Esophagus (tissue), 2 donors: Measurements from ENCODE around the gene TTYH3. TPM values are rescaled to one million over a fixed set of nuclear protein-coding genes. Genes with fewer than 3 reads are reported as not detected.

Experiments used
- H3K27ac ChIP-seq, 2 donors: one replicate each; pipeline ENCODE4 v1.5.1; 2013; ENCODE audit warnings: low read depth in 2 of 2, mild to moderate bottlenecking in 2 of 2, inconsistent platforms in 1 of 2, low read length in 1 of 2, moderate library complexity in 1 of 2
- H3K27me3 ChIP-seq, 2 donors: one replicate each; pipeline ENCODE4 v1.6.1; 2013; ENCODE audit warnings: low read length in 2 of 2, control low read depth in 1 of 2, mild to moderate bottlenecking in 1 of 2; ENCODE audit not compliant: insufficient read depth in 2 of 2, control insufficient read depth in 1 of 2
- H3K36me3 ChIP-seq, 2 donors: one replicate each; pipeline ENCODE4 v1.6.1; 2013; ENCODE audit warnings: low read length in 1 of 2; ENCODE audit not compliant: control insufficient read depth in 2 of 2, insufficient read depth in 2 of 2
- H3K4me1 ChIP-seq, 2 donors: one replicate each; pipeline ENCODE4 v1.6.1; 2013; ENCODE audit warnings: low read length in 1 of 2; ENCODE audit not compliant: control insufficient read depth in 2 of 2, insufficient read depth in 2 of 2
- H3K4me3 ChIP-seq, 2 donors: one replicate each; pipeline ENCODE4 v1.5.1; 2013; ENCODE audit warnings: low read length in 2 of 2, mild to moderate bottlenecking in 2 of 2, low read depth in 1 of 2, moderate library complexity in 1 of 2
- H3K9me3 ChIP-seq, 2 donors: one replicate each; pipeline ENCODE4 v1.6.1; 2013; ENCODE audit warnings: mild to moderate bottlenecking in 2 of 2, low read depth in 1 of 2, low read length in 1 of 2, moderate library complexity in 1 of 2; ENCODE audit not compliant: control insufficient read depth in 2 of 2, insufficient read depth in 1 of 2
- WGBS, 2 donors: extraction: QIAGEN DNeasy Blood & Tissue Kit; methylation state at CpG; one replicate each; pipeline ENCODE4 v1.1.7; 2013; 5-methylcytosine and 5-hydroxymethylcytosine counted together
- polyA plus RNA-seq, 2 donors: library from polyadenylated mRNA; stranded (reverse); fragments of 200-250 nt; gene quantifications; one replicate each; pipeline ENCODE4 v1.2.3, GENCODE V29; 2013
- donor health status: healthy with polysubstance abuse.
- donor health status: Bipolar disorder and iron deficiency.

Gene TTYH3
- polyA plus RNA-seq, 2 donors: 3.5 to 3.8 TPM

DNA sequence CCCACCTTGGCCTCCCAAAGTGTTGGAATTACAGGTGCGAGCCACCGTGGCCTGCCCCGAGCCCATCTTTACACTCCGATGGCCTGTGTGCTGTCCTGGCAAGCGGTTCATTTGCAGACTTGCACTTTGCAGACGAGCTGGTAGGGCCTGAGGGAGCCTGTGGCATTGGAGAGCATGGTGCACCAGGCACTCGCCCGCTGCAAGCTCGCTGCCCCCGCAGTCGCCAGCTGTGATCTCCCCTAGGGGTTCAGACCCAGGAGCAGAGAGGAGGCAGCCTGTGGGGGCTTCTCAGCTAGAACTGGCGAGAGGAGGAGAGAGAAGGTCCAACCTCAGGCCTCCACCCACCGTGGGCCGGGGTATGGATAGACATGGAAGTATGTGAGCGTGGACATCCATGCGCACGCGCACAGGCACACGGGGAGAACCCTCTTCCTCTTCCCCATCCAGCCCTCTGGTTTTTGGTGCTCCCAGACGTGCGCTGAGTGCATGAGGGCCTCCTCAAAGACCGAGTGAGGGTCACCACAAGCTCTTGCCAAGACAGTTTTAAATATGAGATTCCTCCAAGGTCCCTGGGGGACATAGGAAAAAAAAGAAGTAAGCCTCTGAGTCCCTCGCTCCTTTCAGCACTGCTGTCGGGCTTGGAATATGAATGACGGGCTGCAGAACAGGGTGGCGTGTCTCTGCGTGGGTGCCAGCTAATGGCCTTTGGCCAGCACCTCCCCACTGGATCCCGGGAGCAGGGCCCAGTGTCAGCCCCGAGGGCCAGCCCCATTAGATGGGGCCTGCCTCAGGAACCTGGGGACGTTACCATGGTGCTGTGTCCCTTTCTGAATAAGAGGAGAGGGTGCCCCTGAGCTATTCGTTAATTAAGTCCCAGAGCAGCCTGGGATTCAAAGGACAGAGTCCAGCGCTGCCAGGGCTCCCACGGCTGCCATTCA is 15.1 kb upstream of the TTYH3 start:
- Histone ChIP-seq H3K36me3 (no peaks in the 10 kb centered on the region), H3K27me3 (no peaks in the 10 kb centered on the region), H3K9me3 (no peaks in the 10 kb centered on the region), H3K27ac (no peak overlapping the region), H3K4me1 (peaks cover 0 to 21% of the 10 kb centered on the region in 2 donors), H3K4me3 (no peak overlapping the region)
- 69 to 71% methylated on average over 33 of the region's 33 CpGs for WGBS, 2 donors

DNA sequence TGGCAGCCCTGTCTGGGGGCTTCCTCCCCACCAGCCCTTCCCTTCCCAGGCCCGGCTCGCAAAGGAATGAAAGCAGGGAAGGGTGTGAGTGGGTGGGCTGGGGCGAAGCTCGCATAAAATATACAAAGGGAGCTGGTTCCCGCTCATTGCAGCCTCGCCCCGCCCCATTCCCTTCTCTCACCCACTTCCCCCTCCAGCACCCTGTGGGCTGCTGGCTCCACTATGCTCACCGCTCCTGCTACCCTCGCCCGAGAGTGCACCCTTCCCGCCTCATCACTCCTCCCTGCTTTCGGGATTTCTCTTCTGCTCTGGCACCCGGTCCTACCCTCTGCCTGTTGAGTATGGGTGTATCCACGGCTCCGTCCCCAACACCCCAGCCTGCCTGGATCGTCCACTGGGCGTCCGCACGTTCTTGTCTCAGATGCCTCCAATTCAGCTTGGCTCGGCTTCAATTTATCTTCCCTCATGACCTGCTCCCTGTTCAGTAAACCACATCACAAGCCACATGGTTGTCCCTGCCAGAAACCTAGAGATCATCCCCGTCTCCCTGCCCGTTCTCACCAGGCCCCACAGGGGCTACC is 14.4 kb upstream of the TTYH3 start:
- no peak overlapping the region for H3K27ac ChIP-seq
- no peaks in the 10 kb centered on the region for H3K36me3 ChIP-seq
- 32 to 41% methylated on average over 22 of the region's 22 CpGs for WGBS, 2 donors
- H3K9me3 ChIP-seq: no peaks in the 10 kb centered on the region
- no peak overlapping the region for H3K4me3 ChIP-seq
- no peaks in the 10 kb centered on the region for H3K27me3 ChIP-seq
- peaks cover 0 to 21% of the 10 kb centered on the region in 2 donors for H3K4me1 ChIP-seq

DNA sequence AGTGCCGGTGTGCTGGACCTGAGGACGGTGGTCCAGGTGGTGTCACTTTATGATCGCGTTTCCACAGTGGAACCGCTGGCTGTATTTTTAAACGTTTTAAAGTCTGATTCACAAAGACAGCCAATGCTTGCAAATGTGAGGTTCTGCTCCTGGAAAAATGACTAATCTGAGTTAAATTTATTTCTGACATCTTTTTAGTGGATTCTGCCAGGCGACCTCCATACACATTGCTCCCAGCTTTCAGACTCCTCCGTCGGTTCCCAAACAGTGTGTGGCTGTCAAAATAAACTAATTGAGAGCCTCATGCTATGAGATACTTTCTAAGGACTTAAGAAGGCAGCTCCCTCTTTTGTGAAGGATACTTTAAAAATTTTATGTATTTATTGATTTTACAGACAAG is 12.7 kb upstream of the TTYH3 start:
- no peaks in the 10 kb centered on the region for H3K36me3 ChIP-seq
- H3K4me1 ChIP-seq: peaks cover 0 to 16% of the 10 kb centered on the region in 2 donors
- H3K9me3 ChIP-seq: no peaks in the 10 kb centered on the region
- H3K27ac ChIP-seq: no peak overlapping the region
- 64 to 66% methylated on average over 9 of the region's 9 CpGs for WGBS, 2 donors
- H3K27me3 ChIP-seq: no peaks in the 10 kb centered on the region
- H3K4me3 ChIP-seq: no peak overlapping the region

DNA sequence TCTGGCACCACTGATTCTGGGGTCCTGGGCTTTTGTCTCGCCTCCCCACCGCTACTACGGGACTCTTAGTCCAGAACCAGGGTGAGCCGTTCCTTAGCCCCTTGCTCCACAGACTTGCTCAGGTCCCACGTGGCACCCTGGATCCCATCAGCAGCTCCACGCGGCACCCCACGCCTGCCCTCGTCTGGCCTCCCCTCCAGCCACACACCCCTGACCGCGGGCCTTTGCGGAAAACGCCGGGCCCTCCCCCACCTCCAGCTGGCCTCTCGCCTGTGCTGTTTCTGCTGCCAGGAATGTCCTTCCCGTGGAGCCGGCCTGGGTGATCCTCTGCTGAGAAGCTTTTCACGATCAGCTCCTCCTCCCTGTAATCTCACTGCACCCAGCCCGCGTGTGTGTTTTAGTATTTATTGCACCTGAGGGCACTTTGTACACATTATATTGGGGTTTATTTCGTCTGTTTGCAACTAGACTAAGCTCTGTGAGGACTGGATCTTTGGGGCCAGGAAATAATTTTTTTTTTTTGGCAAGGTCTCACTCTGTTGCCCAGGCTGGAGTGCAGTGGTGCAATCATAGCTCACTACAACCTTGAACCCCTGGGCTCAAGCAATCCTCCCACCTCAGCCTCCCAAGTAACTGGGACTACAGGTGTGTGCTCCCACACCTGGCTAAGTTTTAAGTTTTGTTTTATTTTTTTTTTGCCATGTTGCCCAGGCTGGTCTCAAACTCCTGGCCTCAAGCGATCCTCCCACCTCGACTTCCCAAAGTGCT is 10.5 kb upstream of the TTYH3 start:
- no peak overlapping the region for H3K4me3 ChIP-seq
- no peaks in the 10 kb centered on the region for H3K36me3 ChIP-seq
- H3K4me1 ChIP-seq: peaks cover 0 to 14% of the 10 kb centered on the region in 2 donors
- H3K27me3 ChIP-seq: no peaks in the 10 kb centered on the region
- no peak overlapping the region for H3K27ac ChIP-seq
- H3K9me3 ChIP-seq: no peaks in the 10 kb centered on the region
- WGBS, 2 donors: 40 to 44% methylated on average over 23 of the region's 23 CpGs

DNA sequence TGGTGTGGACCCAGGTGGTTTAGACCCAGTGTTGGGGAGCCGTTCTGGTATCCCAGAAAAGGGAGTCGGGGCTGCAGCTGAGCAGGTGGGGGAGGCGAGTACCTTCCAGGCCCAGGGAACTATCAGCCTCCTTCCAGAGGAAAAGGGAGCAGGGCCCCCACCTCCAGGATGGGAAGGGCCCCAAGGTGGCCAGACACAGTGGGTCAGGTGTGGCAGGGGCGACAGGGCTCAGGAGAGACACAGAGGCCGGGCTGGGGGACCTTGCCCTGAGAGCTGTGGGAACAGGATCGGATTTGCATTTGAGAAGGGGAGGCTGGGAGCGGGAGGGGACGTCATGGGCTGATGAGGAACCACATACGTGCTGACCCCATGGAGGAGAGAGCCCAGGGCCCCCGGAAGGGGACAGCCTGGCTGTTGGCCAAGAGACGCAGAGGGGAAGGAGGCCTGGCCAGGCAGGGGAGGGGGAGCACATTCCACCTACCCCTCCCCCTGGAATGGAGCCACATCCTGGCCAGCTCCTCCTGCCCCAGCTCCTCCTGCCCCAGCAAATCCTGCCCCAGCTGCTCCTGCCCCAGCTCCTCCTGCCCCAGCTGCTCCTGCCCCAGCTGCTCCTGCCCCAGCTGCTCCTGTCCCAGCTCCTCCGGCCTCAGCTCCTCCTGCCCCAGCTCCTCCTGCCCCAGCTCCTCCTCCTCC is 9.7 kb upstream of the TTYH3 start:
- H3K4me3 ChIP-seq: no peak overlapping the region
- H3K36me3 ChIP-seq: no peaks in the 10 kb centered on the region
- H3K4me1 ChIP-seq: peaks cover 0 to 14% of the 10 kb centered on the region in 2 donors
- no peak overlapping the region for H3K27ac ChIP-seq
- 64 to 67% methylated on average over 11 to 12 of the region's 12 CpGs for WGBS, 2 donors
- no peaks in the 10 kb centered on the region for H3K9me3 ChIP-seq
- H3K27me3 ChIP-seq: no peaks in the 10 kb centered on the region

DNA sequence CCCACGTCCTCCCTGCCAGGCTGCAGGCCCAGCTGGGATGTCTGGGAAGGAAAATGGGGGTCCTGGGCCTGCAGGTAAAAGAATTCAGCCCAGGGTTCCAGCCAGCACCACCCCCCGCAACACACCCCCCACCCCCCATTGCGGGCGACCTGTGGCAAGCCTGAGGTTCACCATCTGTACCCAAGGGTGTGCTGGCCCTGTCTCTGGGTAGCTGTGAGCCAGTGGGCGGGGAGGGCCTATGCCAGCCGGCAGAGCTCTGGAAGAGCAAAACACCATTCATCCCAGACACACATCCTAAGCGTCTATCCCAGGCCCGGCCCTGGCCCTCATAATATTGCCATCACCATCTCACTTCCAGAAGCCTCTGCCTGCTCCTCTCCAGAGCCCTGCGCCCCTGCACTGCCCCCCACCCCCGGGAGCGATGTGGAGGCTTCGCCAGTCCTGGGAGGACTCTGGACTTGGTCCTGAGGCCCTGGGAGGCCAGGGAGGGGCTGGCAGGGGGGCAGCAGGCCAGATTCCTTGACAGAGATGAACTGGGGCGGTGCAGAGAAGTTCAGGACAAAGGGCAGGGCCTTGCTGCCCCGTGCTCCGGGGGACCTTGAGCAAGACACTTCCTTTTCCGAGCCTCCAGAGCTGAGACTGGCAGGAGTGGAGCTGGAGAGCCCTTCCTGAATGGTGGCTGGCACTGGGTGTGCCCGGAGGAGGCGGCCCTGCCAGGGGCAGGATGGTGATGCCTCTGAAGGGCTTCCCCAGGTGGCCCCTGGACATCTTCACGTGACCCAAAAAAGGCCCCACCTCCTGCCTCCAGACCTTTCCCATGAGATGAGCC is 8.7 kb upstream of the TTYH3 start:
- no peaks in the 10 kb centered on the region for H3K27me3 ChIP-seq
- H3K4me3 ChIP-seq: no peak overlapping the region
- peaks cover 0 to 6% of the 10 kb centered on the region in 2 donors for H3K4me1 ChIP-seq
- WGBS, 2 donors: 55 to 71% methylated on average over 18 to 19 of the region's 19 CpGs
- H3K9me3 ChIP-seq: no peaks in the 10 kb centered on the region
- no peak overlapping the region for H3K27ac ChIP-seq
- H3K36me3 ChIP-seq: no peaks in the 10 kb centered on the region

DNA sequence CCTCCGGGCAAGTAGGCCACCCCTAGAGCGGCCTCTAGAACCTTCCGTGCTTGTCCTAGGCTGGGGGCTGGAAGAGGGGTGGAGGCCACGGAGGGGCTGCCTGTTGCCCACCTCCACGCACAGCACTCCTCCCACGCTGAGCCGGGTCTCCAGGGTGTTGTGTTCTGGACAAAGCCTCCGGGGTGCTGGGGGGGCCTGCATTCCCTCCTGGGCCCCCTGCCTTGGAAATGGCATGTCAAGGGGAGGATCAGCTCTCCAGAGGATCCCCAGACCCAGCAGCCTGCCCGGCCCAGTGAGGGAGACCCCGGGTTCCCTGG is 8.1 kb upstream of the TTYH3 start:
- Histone ChIP-seq H3K27me3 (no peaks in the 10 kb centered on the region), H3K9me3 (no peaks in the 10 kb centered on the region), H3K4me3 (no peak overlapping the region), H3K36me3 (no peaks in the 10 kb centered on the region), H3K27ac (no peak overlapping the region), H3K4me1 (peaks cover 0 to 4% of the 10 kb centered on the region in 2 donors)
- 78 to 90% methylated on average over 10 of the region's 10 CpGs for WGBS, 2 donors

DNA sequence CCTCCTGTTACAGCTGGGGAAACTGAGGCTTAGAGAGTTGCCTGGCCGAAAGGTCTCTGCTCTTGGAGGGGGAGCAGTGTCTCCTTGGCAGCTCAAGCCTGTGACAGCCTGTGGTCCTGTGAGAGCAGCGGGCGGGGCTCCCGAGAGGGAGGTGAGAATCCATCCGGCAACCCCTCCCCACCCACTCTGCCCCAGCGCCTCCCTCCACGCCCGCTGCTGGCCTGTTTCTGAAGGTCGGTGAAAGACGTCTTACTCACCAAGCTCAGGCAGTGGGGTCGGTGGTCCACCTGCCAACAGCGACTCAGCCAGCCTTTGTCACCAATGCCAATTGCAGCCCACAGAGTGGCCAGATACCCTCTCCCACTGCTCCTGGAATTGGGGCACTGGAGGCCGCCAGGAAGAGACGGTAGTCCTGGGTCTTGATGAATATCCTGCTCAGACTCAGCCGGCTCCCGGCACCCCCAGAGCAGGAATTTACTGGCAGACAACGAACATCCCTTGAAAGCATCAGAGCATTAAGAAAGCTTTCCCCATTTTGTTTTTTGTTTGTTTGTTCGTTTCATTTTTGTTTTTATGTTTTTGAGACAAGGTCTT is 7.4 kb upstream of the TTYH3 start:
- Histone ChIP-seq H3K4me1 (peaks cover 0 to 4% of the 10 kb centered on the region in 2 donors), H3K4me3 (no peak overlapping the region), H3K36me3 (no peaks in the 10 kb centered on the region), H3K27ac (no peak overlapping the region), H3K27me3 (no peaks in the 10 kb centered on the region), H3K9me3 (no peaks in the 10 kb centered on the region)
- 60 to 71% methylated on average over 18 of the region's 18 CpGs for WGBS, 2 donors
